ENCODE results near the gene OTOG. TPM values are rescaled to one million over a fixed set of nuclear protein-coding genes. Genes with fewer than 3 reads are reported as not detected.

OTOG gene
- total and polyA plus RNA-seq, 2 of the 8 experiments (the other 6 are each of a cell fraction or from before 2014, with no cell fraction given): 0.41 to 1.5 TPM

GRCh38 chr11:17687946-17688670 lies 141.0 kb downstream of the OTOG start (continued):
- TF ChIP-seq SP4 (IDR thresholded peaks at IDR 0.05; ENCODE audit: low read length): no peak
- no peak for TF ChIP-seq JUND (IDR thresholded peaks at IDR 0.05; ENCODE audit: low read length)
